GM13977 (cell line): ENCODE measurements around the gene SYMPK.
"Not testable (repeated sequence)": the region's sequence is repeated elsewhere in the genome, so short reads cannot be mapped to it uniquely, and the experiment has no call there.

Source experiments
- DNase-seq: peaks from one replicate; pipeline ENCODE4 v3.0.0; 2012; ENCODE audit warnings: low spot score
- CTCF ChIP-seq: IDR thresholded peaks from 2 replicates; pipeline ENCODE4 v1.5.1; 2012; ENCODE audit warnings: mild to moderate bottlenecking, control low read depth; ENCODE audit not compliant: insufficient read depth; ENCODE audit errors: extremely low read depth, missing control alignments
- in situ Hi-C: fragments of 300-500 bp; cut with MboI; formaldehyde crosslinking; loops from one replicate; pipeline ENCODE4 v1.12.0; 2022; ENCODE audit warnings: low sequenced_read_pairs, low pct_unique_long_range_greater_than_20kb, mixed read lengths, inconsistent platforms; ENCODE audit not compliant: unreplicated experiment

The SYMPK gene

GRCh38 chr19:45874620-45874966 is 11.6 kb upstream of the SYMPK start:
- in situ Hi-C loops = no loop called here
- no peak for DNase-seq
- TF ChIP-seq CTCF = no peak

- in situ Hi-C loops = no loop called here
- TF ChIP-seq CTCF = no peak
- DNase-seq = no peak
Observed at GRCh38 chr19:45873219-45873772, 10.3 kb upstream of the SYMPK start.

GRCh38 chr19:45872095-45872919 is 9.4 kb upstream of the SYMPK start:
- in situ Hi-C loops = no loop called here
- no peak for TF ChIP-seq CTCF
- no peak for DNase-seq

- no peak for DNase-seq
- in situ Hi-C loops = no loop called here
- TF ChIP-seq CTCF = no peak
Observed at GRCh38 chr19:45870798-45871197, 7.9 kb upstream of the SYMPK start.

GRCh38 chr19:45867241-45867640 is 4.3 kb upstream of the SYMPK start:
- DNase-seq, in situ Hi-C loops: not testable (repeated sequence)

- DNase-seq = no peak
- TF ChIP-seq CTCF = no peak
- in situ Hi-C loops = no loop called here
Observed at GRCh38 chr19:45866400-45867176, 3.6 kb upstream of the SYMPK start.

- DNase-seq = no peak
- in situ Hi-C loops = no loop called here
- no peak for TF ChIP-seq CTCF
Observed at GRCh38 chr19:45865269-45865948, 2.5 kb upstream of the SYMPK start.
